22Rv1 (cell line): Measurements from ENCODE around the gene TMEM232.
A peak's percentile ranks its signal among the peaks of the same experiment; 100 is the strongest.

Source experiments
- H3K27ac ChIP-seq: fragments of 450-650 bp; 2 replicates; pipeline ENCODE4 v1.5.1; 2017
- ZFX ChIP-seq: fragments of 450-650 bp; IDR thresholded peaks from 2 replicates; pipeline ENCODE4 v1.6.1; 2017; ENCODE audit warnings: antibody characterized with exemption, borderline replicate concordance
- TF ChIP-seq, protein P1 (sequence below): fragments of 450-650 bp; IDR thresholded peaks from 2 replicates; pipeline ENCODE4 v1.5.1; 2017; ENCODE audit warnings: mild to moderate bottlenecking

TMEM232 gene

DNA sequence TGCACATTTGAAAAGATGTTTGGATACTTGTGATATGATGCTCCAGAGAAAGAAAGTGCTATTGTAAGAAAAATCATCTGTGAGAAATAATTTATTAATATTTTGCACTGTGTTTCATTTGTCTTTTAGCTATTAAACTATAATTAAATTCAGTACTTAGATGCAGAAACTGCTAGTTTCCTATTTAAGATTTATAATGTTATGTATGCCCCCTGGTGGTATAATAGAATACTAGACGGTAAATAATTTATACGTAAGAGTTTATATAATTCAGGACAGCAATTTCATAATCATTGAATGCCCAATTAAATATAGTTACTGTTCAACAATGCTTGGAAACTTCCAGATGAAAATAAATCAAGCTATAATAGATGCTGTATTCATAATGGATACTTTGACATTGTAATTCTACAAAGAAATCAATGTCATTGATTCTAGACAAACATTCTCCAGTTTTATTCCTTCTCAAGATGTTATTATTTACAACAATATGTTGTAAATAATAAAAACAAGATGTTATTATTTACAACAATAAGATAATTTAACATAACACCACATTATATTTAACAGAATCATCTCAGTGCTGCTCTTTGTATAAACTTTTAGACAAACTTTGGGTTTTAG is 101.0 kb downstream of the TMEM232 start:
- H3K27ac ChIP-seq, result no peak overlapping the region
- TF ChIP-seq ZFX, result no peak
- TF ChIP-seq, protein P1, sequence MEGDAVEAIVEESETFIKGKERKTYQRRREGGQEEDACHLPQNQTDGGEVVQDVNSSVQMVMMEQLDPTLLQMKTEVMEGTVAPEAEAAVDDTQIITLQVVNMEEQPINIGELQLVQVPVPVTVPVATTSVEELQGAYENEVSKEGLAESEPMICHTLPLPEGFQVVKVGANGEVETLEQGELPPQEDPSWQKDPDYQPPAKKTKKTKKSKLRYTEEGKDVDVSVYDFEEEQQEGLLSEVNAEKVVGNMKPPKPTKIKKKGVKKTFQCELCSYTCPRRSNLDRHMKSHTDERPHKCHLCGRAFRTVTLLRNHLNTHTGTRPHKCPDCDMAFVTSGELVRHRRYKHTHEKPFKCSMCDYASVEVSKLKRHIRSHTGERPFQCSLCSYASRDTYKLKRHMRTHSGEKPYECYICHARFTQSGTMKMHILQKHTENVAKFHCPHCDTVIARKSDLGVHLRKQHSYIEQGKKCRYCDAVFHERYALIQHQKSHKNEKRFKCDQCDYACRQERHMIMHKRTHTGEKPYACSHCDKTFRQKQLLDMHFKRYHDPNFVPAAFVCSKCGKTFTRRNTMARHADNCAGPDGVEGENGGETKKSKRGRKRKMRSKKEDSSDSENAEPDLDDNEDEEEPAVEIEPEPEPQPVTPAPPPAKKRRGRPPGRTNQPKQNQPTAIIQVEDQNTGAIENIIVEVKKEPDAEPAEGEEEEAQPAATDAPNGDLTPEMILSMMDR, result peak; percentile 72

DNA sequence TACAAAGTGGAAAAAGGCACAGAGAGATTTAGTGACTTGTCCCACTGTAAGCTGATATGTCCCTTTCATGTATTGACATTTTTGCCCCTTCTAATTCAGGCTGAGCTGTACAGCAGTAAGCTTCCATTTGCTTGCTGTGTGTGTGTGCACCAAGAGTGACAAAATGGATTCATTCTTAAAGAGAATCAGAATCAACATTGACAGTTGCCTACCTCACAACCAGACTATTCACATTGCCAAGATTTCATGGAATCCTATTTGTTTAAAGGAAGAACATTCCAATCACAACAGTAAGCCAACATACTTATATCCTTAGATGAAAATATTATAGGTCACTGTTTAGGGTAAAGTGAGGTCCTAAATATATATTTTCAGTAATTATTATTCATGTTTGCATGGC is 102.6 kb downstream of the TMEM232 start:
- H3K27ac ChIP-seq, result no peak overlapping the region
- TF ChIP-seq, protein P1, result no peak
- no peak for TF ChIP-seq ZFX

DNA sequence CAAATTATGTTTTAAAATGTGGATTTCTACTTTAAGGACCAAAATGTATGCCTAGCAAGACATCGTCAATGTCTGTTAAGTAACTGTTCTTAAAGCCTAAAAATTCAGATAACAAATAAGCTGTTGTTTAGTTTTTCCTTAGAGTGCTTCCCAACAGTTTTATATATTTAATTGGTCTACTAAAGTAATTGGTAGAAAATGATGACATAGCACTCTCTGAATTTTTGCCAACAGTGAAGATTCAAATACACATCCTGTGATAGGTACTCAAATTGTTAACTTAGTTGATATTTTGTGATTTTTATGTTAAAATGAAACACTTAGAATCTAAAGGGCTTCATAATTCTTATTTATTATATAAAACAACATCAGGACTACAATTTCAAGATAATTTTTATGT is 107.5 kb downstream of the TMEM232 start:
- TF ChIP-seq, protein P1, result no peak
- no peak for TF ChIP-seq ZFX
- no peak overlapping the region for H3K27ac ChIP-seq

DNA sequence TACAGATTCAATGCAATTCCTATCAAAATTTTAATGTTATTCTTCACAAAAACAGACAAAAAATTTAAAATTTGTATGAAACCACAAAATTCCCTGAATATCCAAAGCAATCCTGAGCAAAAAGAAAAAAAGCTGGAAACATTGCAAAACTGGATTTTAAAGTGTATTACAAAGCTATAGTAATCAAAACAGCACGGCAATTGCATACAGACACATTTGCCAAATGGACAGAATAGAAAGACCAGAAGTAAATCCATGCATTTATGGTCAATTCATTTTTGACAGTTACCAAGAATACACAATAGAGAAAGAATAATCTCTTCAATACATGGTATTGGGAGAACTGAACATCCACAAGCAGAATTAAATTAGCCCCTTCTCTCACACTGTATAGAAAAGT is 110.5 kb downstream of the TMEM232 start:
- no peak overlapping the region for H3K27ac ChIP-seq
- no peak for TF ChIP-seq ZFX
- TF ChIP-seq, protein P1, result no peak

DNA sequence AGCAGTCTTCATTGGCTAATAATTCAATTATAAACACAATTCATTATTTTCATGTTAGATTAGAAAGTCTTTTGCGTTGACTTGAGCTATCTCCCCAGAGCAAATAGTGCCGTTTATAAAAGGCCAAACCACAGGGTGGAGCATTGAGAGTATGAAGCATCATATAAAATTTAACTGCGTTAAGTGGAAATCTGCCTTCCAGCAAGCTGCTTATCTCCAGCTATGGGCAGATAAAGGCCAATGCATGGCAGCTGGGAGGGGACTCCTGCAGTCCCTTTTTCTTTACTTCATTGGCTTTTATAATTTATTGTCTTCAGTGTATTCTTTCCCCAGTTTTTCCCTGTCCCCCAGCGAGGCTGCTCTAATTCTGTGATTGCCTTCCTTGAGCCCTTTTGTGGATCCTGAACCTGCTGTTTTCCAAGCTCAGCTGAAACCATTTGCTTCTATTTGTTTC is 113.7 kb downstream of the TMEM232 start:
- TF ChIP-seq, protein P1, result no peak
- TF ChIP-seq ZFX, result no peak

DNA sequence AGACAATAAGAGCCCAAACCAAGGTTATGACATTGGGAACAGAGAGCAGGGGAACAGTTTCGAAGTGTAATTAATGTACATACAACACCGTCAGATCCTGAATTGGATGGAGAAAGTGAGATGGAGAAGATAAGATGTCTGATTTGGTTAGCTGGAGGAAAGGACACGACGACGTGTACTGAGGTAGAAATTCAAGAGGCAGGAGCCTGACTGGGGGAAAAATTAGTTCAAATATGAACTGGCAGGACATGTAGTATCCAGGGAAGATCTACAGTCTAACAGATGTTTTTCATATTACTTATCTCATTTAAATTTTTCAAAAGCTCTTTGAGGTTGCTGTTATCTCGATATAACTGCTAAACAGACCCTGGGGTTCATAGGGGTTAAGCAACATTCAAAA is 114.7 kb downstream of the TMEM232 start:
- TF ChIP-seq, protein P1, result no peak
- no peak for TF ChIP-seq ZFX
- no peak overlapping the region for H3K27ac ChIP-seq

More for the DNA sequence above, 113.7 kb downstream of the TMEM232 start:
- no peak overlapping the region for H3K27ac ChIP-seq

DNA sequence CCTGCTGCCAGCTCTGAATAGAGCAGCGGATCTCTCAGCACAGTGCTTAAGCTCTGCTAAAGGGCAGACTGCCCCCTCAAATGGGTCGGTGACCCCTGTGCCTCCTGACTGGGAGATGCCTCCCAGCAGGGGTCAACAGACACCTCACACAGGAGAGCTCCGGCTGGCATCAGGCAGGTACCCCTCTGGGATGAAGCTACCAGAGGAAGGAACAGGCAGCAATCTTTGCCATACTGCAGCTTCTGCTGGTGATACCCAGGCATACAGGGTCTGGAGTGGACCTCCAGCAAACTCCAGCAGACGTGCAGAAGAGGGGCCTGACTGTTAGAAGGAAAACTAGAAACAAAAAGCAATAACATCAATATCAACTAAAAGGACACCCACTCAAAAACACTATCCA is 131.6 kb downstream of the TMEM232 start:
- no peak for TF ChIP-seq ZFX
- TF ChIP-seq, protein P1, result no peak
- H3K27ac ChIP-seq, result no peak overlapping the region
